Caco-2 (cell line): ENCODE measurements around the gene SMAD5. TPM values are rescaled to one million over a fixed set of nuclear protein-coding genes. Genes with fewer than 3 reads are reported as not detected.
A peak's percentile ranks its signal among the peaks of the same experiment; 100 is the strongest.

Experiments
- BruUV-seq: library from RNA; stranded (reverse); fragments of 400-500 nt; replicated peaks from 2 replicates; lab custom pipeline; 2021; lab: Mats Ljungman, UMichigan
- CTCF ChIA-PET: fragments of 300-600 bp; sonication (Branson Sonifier 250); formaldehyde crosslinking; loops from one replicate; lab custom pipeline; 2022; ENCODE audit warnings: antibody characterized with exemption; lab: Charles Lee
- POLR2A ChIA-PET: fragments of 300-600 bp; sonication (Branson Sonifier 250); formaldehyde crosslinking; loops from one replicate; lab custom pipeline; 2022; ENCODE audit warnings: antibody characterized with exemption; lab: Charles Lee
- DNase-seq, 2 experiments: peaks; one replicate each; pipeline versions ENCODE4 v3.0.0 to v3.0.0-alpha.2; 2020 to 2022
- H3K27me3 ChIP-seq: replicated peaks from 2 replicates; pipeline ENCODE4 v1.6.0; 2011; ENCODE audit warnings: low read length; ENCODE audit not compliant: control insufficient read depth, insufficient read depth
- H3K36me3 ChIP-seq: 2 replicates; pipeline ENCODE4 v1.5.1; 2011; ENCODE audit warnings: low read length; ENCODE audit not compliant: control insufficient read depth, insufficient read depth
- H3K4me1 ChIP-seq: fragments of 250-450 bp; sonication (Bioruptor Pico); 2 replicates; pipeline ENCODE4 v1.5.1; 2020; ENCODE audit warnings: mild to moderate bottlenecking
- H3K4me3 ChIP-seq: 2 replicates; pipeline ENCODE4 v1.5.1; 2011; ENCODE audit warnings: low read depth, mild to moderate bottlenecking, control low read depth, low read length
- H3K9me3 ChIP-seq: fragments of 250-450 bp; sonication (Bioruptor Pico); 2 replicates; pipeline ENCODE4 v1.5.1; 2020; ENCODE audit warnings: mild to moderate bottlenecking, moderate library complexity
- H3K27ac Mint-ChIP-seq: one replicate; pipeline ENCODE4 v1.8.0; 2022; ENCODE audit warnings: mixed read lengths; ENCODE audit not compliant: unreplicated experiment
- H3K27me3 Mint-ChIP-seq: one replicate; pipeline ENCODE4 v1.8.0; 2022; ENCODE audit warnings: mixed read lengths; ENCODE audit not compliant: insufficient read depth, unreplicated experiment
- H3K36me3 Mint-ChIP-seq: one replicate; pipeline ENCODE4 v1.8.0; 2022; ENCODE audit warnings: mild to moderate bottlenecking, mixed read lengths; ENCODE audit not compliant: insufficient read depth, unreplicated experiment
- H3K4me1 Mint-ChIP-seq: one replicate; pipeline ENCODE4 v1.8.0; 2022; ENCODE audit warnings: low read depth, mixed read lengths; ENCODE audit not compliant: unreplicated experiment
- H3K4me3 Mint-ChIP-seq: one replicate; pipeline ENCODE4 v1.8.0; 2022; ENCODE audit warnings: mild to moderate bottlenecking, moderate library complexity, mixed read lengths; ENCODE audit not compliant: unreplicated experiment
- H3K9me3 Mint-ChIP-seq: one replicate; pipeline ENCODE4 v1.8.0; 2022; ENCODE audit warnings: mixed read lengths; ENCODE audit not compliant: unreplicated experiment
- intact Hi-C: fragments of 100-400 bp; cut with micrococcal nuclease; formaldehyde crosslinking; loops from one replicate; pipeline ENCODE4 v1.10.0; 2022; ENCODE audit not compliant: unreplicated experiment
- total RNA-seq: library from RNA; stranded (reverse); gene quantifications from 2 replicates; pipeline ENCODE4 v1.2.3, GENCODE V29; 2022
- TF ChIP-seq, protein P1 (sequence below), 2 experiments: fragments of 200-600 bp in 1 of 2; IDR thresholded peaks; 1 replicate in 1 of 2; 2 replicates in 1 of 2; pipeline versions ENCODE4 v1.5.1 to v1.8.0; 2011 to 2022; ENCODE audit warnings: antibody characterized with exemption in 1 of 2, control low read depth in 1 of 2, inconsistent platforms in 1 of 2, low read depth in 1 of 2, low read length in 1 of 2, mild to moderate bottlenecking in 1 of 2, moderate library complexity in 1 of 2; ENCODE audit not compliant: insufficient read depth in 1 of 2, severe bottlenecking in 1 of 2, unreplicated experiment in 1 of 2

Gene SMAD5
- total RNA-seq, 1 experiment from 2014 or later = 142 TPM

DNA sequence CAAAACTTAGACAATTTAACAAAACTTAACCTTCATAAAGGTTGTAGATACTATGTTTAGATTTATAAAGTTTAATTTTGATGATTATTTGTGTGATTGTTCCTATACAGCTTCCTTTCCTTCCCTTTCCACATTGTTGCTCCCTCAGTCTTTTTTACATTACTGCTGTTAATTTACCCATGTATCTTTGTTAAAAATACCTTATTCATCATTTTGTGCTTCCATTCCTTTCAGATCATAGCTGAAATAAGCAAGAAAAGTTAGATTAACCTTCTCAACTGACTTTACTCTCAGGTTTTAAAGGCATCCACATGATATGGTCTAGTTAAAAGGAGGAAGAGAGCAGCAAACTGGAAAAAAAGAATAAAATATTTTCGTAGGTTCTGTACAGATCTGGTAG, 2.0 kb downstream of the SMAD5 start:
- TSS peak; percentile 23 for BruUV-seq
- POLR2A ChIA-PET = interaction anchor here (1.7 kb wide), 1 partner anchor 11 kb away, joined by 12 read pairs; no protein-coding TSS in a partner anchor

GRCh38 chr5:136135536-136135935, 2.9 kb downstream of the SMAD5 start:
- H3K27me3 ChIP-seq = no peaks in the 10 kb centered on the region
- intact Hi-C loops = no loop called here
- no peak for DNase-seq
- H3K4me1 ChIP-seq = peaks cover 52% of the 10 kb centered on the region
- H3K9me3 ChIP-seq = no peaks in the 10 kb centered on the region
- TF ChIP-seq, protein P1, sequence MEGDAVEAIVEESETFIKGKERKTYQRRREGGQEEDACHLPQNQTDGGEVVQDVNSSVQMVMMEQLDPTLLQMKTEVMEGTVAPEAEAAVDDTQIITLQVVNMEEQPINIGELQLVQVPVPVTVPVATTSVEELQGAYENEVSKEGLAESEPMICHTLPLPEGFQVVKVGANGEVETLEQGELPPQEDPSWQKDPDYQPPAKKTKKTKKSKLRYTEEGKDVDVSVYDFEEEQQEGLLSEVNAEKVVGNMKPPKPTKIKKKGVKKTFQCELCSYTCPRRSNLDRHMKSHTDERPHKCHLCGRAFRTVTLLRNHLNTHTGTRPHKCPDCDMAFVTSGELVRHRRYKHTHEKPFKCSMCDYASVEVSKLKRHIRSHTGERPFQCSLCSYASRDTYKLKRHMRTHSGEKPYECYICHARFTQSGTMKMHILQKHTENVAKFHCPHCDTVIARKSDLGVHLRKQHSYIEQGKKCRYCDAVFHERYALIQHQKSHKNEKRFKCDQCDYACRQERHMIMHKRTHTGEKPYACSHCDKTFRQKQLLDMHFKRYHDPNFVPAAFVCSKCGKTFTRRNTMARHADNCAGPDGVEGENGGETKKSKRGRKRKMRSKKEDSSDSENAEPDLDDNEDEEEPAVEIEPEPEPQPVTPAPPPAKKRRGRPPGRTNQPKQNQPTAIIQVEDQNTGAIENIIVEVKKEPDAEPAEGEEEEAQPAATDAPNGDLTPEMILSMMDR (IDR thresholded peaks at IDR 0.05; ENCODE audit: insufficient read depth in 1 of 2, low read depth in 1 of 2, low read length in 1 of 2, severe bottlenecking in 1 of 2, unreplicated experiment in 1 of 2) = no peak
- Mint-ChIP-seq H3K4me3 (peak overlapping the region; percentile 78), H3K36me3 (peaks cover 30% of the 10 kb centered on the region), H3K27me3 (no peaks in the 10 kb centered on the region), H3K27ac (no peak overlapping the region), H3K9me3 (no peaks in the 10 kb centered on the region), H3K4me1 (peaks cover 40% of the 10 kb centered on the region)
- ChIA-PET POLR2A (no interaction called here), CTCF (no interaction called here)
- H3K36me3 ChIP-seq = no peaks in the 10 kb centered on the region; the same call in 1 of the 2 replicates
- no TSS peak for BruUV-seq
- H3K4me3 ChIP-seq = no peak overlapping the region

More for the DNA sequence above, 2.0 kb downstream of the SMAD5 start:
- TF ChIP-seq, protein P1 (IDR thresholded peaks at IDR 0.05; ENCODE audit: insufficient read depth in 1 of 2, low read depth in 1 of 2, low read length in 1 of 2, severe bottlenecking in 1 of 2, unreplicated experiment in 1 of 2) = no peak
- peak overlapping the region; percentile 94 for H3K27ac Mint-ChIP-seq
- Histone ChIP-seq H3K4me3 (peak overlapping the region; percentile 80), H3K4me1 (peaks cover 61% of the 10 kb centered on the region), H3K9me3 (no peaks in the 10 kb centered on the region), H3K27me3 (no peaks in the 10 kb centered on the region), H3K36me3 (no peaks in the 10 kb centered on the region)
- no peaks in the 10 kb centered on the region for H3K27me3 Mint-ChIP-seq
- intact Hi-C loops = no loop called here
- H3K9me3 Mint-ChIP-seq = no peaks in the 10 kb centered on the region
- H3K36me3 Mint-ChIP-seq = peaks cover 30% of the 10 kb centered on the region
- DNase-seq = no peak
- peaks cover 45% of the 10 kb centered on the region for H3K4me1 Mint-ChIP-seq
- peak overlapping the region; percentile 78 for H3K4me3 Mint-ChIP-seq
- CTCF ChIA-PET = no interaction called here

DNA sequence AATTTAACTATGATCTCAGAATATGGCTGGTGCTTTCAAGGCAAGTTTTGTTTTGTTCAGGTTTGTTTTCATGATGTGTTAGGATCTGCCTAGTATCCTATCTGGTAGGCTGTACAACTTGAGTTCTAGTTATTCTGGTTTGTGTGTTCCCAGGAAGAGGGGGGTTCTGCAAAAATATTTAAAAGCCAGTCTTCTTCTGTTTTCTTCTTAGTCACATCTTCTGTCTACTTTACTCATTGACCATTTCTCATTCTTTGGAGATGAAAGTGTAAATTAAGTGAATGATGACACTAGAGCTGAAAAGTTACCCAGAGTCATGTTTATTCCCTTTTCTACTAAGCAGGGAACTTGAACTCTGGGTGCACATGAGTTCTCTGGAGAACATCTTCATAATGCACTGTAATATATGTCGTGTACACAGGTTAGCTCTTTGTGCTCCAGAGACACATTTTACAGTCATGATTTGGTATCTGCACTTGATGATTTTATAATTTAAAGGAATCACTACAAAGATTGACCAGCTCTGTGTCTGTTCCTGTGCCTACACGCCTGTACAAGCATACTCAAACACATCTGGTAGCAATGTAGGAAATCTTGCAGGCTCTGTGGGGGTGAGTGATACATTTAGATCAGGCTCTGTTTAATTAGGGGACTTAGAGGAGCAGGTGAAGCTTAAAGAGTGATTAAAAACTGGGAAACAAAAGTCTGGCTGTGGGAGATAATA, 5.0 kb downstream of the SMAD5 start:
- no peaks in the 10 kb centered on the region; the same call in 1 of the 2 replicates for H3K36me3 ChIP-seq
- H3K27me3 ChIP-seq = no peaks in the 10 kb centered on the region
- CTCF ChIA-PET = no interaction called here
- Mint-ChIP-seq H3K4me3 (no peak overlapping the region), H3K36me3 (peaks cover 21% of the 10 kb centered on the region), H3K9me3 (no peaks in the 10 kb centered on the region), H3K27me3 (no peaks in the 10 kb centered on the region), H3K27ac (no peak overlapping the region), H3K4me1 (peaks cover 23% of the 10 kb centered on the region)
- POLR2A ChIA-PET = no interaction called here
- no peaks in the 10 kb centered on the region for H3K9me3 ChIP-seq
- no peak for DNase-seq
- intact Hi-C loops = no loop called here
- H3K4me3 ChIP-seq = no peak overlapping the region
- no TSS peak for BruUV-seq
- H3K4me1 ChIP-seq = peaks cover 65% of the 10 kb centered on the region
- TF ChIP-seq, protein P1 (IDR thresholded peaks at IDR 0.05; ENCODE audit: insufficient read depth in 1 of 2, low read depth in 1 of 2, low read length in 1 of 2, severe bottlenecking in 1 of 2, unreplicated experiment in 1 of 2) = no peak
